ENCODE results near the gene XRCC4.

GRCh38 chr5:83146441-83146840, 69.1 kb downstream of the XRCC4 start:
- TF ChIP-seq MAFK (conservative IDR thresholded peaks at IDR 0.05 in 1 of 2, IDR thresholded peaks at IDR 0.05 in 1 of 2; ENCODE audit: low read length in 2 of 2): no peak
- TF ChIP-seq CEBPB (IDR thresholded peaks at IDR 0.05; ENCODE audit: borderline replicate concordance, low read depth, low read length): no peak
- no peak for TF ChIP-seq POLR2A (IDR thresholded peaks at IDR 0.05; ENCODE audit: insufficient read depth in 1 of 2, low read depth in 2 of 2, low read length in 2 of 2)
